ENCODE results near the gene CNTNAP3.
"Not testable (repeated sequence)": the region's sequence is repeated elsewhere in the genome, so short reads cannot be mapped to it uniquely, and the experiment has no call there.

DNA sequence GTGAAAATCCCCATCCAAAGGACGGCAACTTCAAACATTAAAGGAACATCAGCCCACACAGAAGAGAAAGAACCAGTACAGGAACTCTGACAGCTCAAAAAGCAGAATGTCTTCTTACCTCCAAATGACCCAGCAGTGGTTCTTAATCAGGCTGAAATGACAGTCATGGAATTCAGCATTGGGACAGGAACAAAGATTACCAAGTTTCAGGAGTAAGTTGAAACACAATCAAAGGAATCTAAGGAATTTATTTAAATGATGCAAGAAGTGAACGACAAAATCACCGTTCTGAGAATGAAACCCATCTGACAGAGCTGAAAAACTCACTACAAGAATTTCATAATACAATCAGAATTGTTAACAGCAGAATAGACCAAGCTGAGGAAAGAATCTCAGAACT is 241.1 kb downstream of the CNTNAP3 start:
- TF ChIP-seq, protein P1, sequence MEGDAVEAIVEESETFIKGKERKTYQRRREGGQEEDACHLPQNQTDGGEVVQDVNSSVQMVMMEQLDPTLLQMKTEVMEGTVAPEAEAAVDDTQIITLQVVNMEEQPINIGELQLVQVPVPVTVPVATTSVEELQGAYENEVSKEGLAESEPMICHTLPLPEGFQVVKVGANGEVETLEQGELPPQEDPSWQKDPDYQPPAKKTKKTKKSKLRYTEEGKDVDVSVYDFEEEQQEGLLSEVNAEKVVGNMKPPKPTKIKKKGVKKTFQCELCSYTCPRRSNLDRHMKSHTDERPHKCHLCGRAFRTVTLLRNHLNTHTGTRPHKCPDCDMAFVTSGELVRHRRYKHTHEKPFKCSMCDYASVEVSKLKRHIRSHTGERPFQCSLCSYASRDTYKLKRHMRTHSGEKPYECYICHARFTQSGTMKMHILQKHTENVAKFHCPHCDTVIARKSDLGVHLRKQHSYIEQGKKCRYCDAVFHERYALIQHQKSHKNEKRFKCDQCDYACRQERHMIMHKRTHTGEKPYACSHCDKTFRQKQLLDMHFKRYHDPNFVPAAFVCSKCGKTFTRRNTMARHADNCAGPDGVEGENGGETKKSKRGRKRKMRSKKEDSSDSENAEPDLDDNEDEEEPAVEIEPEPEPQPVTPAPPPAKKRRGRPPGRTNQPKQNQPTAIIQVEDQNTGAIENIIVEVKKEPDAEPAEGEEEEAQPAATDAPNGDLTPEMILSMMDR (IDR thresholded peaks at IDR 0.05): not testable (repeated sequence)
- TF ChIP-seq, protein P2, sequence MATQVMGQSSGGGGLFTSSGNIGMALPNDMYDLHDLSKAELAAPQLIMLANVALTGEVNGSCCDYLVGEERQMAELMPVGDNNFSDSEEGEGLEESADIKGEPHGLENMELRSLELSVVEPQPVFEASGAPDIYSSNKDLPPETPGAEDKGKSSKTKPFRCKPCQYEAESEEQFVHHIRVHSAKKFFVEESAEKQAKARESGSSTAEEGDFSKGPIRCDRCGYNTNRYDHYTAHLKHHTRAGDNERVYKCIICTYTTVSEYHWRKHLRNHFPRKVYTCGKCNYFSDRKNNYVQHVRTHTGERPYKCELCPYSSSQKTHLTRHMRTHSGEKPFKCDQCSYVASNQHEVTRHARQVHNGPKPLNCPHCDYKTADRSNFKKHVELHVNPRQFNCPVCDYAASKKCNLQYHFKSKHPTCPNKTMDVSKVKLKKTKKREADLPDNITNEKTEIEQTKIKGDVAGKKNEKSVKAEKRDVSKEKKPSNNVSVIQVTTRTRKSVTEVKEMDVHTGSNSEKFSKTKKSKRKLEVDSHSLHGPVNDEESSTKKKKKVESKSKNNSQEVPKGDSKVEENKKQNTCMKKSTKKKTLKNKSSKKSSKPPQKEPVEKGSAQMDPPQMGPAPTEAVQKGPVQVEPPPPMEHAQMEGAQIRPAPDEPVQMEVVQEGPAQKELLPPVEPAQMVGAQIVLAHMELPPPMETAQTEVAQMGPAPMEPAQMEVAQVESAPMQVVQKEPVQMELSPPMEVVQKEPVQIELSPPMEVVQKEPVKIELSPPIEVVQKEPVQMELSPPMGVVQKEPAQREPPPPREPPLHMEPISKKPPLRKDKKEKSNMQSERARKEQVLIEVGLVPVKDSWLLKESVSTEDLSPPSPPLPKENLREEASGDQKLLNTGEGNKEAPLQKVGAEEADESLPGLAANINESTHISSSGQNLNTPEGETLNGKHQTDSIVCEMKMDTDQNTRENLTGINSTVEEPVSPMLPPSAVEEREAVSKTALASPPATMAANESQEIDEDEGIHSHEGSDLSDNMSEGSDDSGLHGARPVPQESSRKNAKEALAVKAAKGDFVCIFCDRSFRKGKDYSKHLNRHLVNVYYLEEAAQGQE (IDR thresholded peaks at IDR 0.05; ENCODE audit: insufficient read depth in 1 of 2, low read depth in 2 of 2, low read length in 1 of 2): not testable (repeated sequence)

Measured in Panc1 (cell line).